MM.1S (cell line): ENCODE results near the gene FREM1.

Source experiments
- CTCF ChIP-seq: fragments of 300-600 bp; sonication (generic); IDR thresholded peaks from 2 replicates; pipeline ENCODE4 v1.5.1; 2016; ENCODE audit warnings: antibody characterized with exemption, low read length, mixed read lengths
- EZH2 ChIP-seq: fragments of 300-600 bp; sonication (generic); optimal IDR thresholded peaks from 2 replicates; pipeline ENCODE3; 2017; ENCODE audit warnings: low read depth, mild to moderate bottlenecking, antibody characterized with exemption, low read length, mixed read lengths

- TF ChIP-seq CTCF (no peak), EZH2 (no peak)
Measured at GRCh38 chr9:14806941-14807520, 103.2 kb downstream of the FREM1 start.
